ENCODE results near the gene FKBP7.

The FKBP7 gene

GRCh38 chr2:178422097-178422496 lies 56.3 kb downstream of the FKBP7 start:
- Histone ChIP-seq H3K9me3 (ENCODE audit: control insufficient read depth in 2 of 2, low read length in 2 of 2) (no peaks in the 10 kb centered on the region), H3K4me3 (ENCODE audit: low read length in 2 of 2) (no peak overlapping the region), H3K4me1 (ENCODE audit: control insufficient read depth, insufficient read depth, low read length) (no peaks in the 10 kb centered on the region), H3K9ac (ENCODE audit: low read length in 2 of 2) (no peak overlapping the region), H3K27me3 (ENCODE audit: control insufficient read depth in 1 of 2, insufficient read depth in 2 of 2, low read length in 2 of 2) (no peaks in the 10 kb centered on the region), H3K36me3 (ENCODE audit: control insufficient read depth in 2 of 2, insufficient read depth in 2 of 2, low read length in 2 of 2) (peaks cover 4 to 7% of the 10 kb centered on the region in 2 donors), H3K27ac (ENCODE audit: low read length) (no peak overlapping the region)

DNA sequence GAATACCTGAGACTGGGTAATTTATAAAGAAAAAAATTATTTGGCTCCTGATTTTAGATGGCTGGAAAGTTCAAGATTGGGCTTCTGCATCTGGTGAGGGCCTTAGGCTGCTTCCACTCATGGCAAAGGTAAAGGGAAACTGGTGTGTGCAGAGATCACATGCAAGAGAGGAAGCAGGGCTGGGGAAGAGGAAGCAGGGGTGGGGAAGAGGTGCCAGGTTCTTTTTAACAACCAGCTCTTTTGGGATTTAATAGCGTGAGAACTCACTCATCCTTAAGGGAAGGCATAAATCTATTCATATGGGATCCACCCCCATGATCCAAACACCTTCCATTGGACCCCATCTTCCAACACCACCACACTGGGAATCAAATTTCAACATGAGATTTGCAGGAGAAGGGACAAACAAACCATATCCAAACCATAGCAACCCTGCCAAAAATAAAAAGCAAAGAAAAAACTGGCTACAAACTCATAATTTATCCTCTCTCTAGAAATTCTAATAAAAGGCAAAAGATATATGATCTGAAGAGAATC lies 57.9 kb downstream of the FKBP7 start:
- H3K27me3 ChIP-seq (ENCODE audit: control insufficient read depth in 1 of 2, insufficient read depth in 2 of 2, low read length in 2 of 2) = no peaks in the 10 kb centered on the region
- no peak overlapping the region for H3K27ac ChIP-seq (ENCODE audit: low read length)
- no peak overlapping the region for H3K9ac ChIP-seq (ENCODE audit: low read length in 2 of 2)
- no peak overlapping the region for H3K4me3 ChIP-seq (ENCODE audit: low read length in 2 of 2)
- H3K4me1 ChIP-seq (ENCODE audit: control insufficient read depth, insufficient read depth, low read length) = no peaks in the 10 kb centered on the region
- peaks cover 0 to 4% of the 10 kb centered on the region in 2 donors for H3K36me3 ChIP-seq (ENCODE audit: control insufficient read depth in 2 of 2, insufficient read depth in 2 of 2, low read length in 2 of 2)
- no peaks in the 10 kb centered on the region for H3K9me3 ChIP-seq (ENCODE audit: control insufficient read depth in 2 of 2, low read length in 2 of 2)

DNA sequence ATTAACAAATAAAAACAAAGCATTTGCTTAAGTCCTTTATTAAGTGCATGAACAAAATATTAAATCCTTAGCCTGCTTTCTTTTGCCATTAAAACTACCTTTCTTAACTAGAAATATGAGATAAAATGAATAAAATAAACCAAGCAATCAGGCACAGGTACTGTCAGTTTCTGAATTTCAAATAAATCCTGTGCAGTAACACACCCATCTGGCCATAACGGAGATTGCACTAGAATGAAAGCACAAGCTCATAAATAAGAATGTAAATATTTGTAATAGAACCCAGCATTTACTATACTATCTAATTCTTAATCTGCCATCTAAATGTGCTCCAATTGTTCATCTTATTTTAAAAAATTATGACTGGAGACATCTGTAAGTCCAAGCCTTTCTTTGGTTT lies 59.3 kb downstream of the FKBP7 start:
- H3K36me3 ChIP-seq (ENCODE audit: control insufficient read depth in 2 of 2, insufficient read depth in 2 of 2, low read length in 2 of 2) = peaks cover 0 to 4% of the 10 kb centered on the region in 2 donors
- H3K4me1 ChIP-seq (ENCODE audit: control insufficient read depth, insufficient read depth, low read length) = no peaks in the 10 kb centered on the region
- H3K4me3 ChIP-seq (ENCODE audit: low read length in 2 of 2) = no peak overlapping the region
- no peak overlapping the region for H3K27ac ChIP-seq (ENCODE audit: low read length)
- H3K9ac ChIP-seq (ENCODE audit: low read length in 2 of 2) = no peak overlapping the region
- H3K27me3 ChIP-seq (ENCODE audit: control insufficient read depth in 1 of 2, insufficient read depth in 2 of 2, low read length in 2 of 2) = no peaks in the 10 kb centered on the region
- H3K9me3 ChIP-seq (ENCODE audit: control insufficient read depth in 2 of 2, low read length in 2 of 2) = no peaks in the 10 kb centered on the region

DNA sequence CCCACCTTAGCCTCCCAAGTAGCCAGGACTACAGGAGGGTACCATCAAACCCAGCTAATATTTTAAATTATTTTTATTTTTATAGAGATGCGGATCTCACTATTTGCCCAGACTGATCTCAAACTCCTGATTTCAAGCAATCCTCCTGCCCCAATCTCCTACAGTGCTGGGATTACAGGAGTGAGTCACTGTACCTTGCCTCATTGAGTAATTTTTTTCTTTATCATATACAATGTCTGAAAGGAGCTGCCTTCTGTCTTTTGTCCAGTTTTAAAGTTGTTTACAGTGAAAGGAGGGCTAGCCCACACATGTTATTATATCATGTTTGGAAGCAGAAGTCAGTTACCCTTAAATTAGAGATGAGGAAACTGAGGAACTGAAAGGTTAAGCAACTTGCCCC lies 60.0 kb downstream of the FKBP7 start:
- no peaks in the 10 kb centered on the region for H3K27me3 ChIP-seq (ENCODE audit: control insufficient read depth in 1 of 2, insufficient read depth in 2 of 2, low read length in 2 of 2)
- H3K27ac ChIP-seq (ENCODE audit: low read length) = no peak overlapping the region
- peaks cover 0 to 4% of the 10 kb centered on the region in 2 donors for H3K36me3 ChIP-seq (ENCODE audit: control insufficient read depth in 2 of 2, insufficient read depth in 2 of 2, low read length in 2 of 2)
- H3K9me3 ChIP-seq (ENCODE audit: control insufficient read depth in 2 of 2, low read length in 2 of 2) = no peaks in the 10 kb centered on the region
- H3K4me3 ChIP-seq (ENCODE audit: low read length in 2 of 2) = no peak overlapping the region
- no peaks in the 10 kb centered on the region for H3K4me1 ChIP-seq (ENCODE audit: control insufficient read depth, insufficient read depth, low read length)
- no peak overlapping the region for H3K9ac ChIP-seq (ENCODE audit: low read length in 2 of 2)

DNA sequence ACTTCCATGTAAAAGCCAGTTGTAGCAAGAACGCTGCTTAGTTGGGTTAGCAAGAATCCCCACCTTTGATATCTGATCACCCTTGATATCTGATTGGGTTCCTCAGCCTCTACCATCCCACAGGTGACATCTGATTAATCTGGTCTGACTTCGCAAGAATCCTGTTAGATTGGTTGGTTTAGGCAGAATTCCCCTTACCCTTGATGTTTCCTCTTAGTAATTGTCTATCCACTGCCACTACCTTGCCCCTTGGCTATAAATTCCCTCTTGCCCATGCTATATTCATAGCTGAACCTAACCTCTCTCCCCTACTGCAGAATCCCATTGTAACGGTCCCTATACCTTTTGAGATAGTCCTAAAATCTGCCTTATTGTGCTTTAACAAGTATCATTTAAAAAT lies 60.5 kb downstream of the FKBP7 start:
- Histone ChIP-seq H3K4me1 (ENCODE audit: control insufficient read depth, insufficient read depth, low read length) (no peaks in the 10 kb centered on the region), H3K36me3 (ENCODE audit: control insufficient read depth in 2 of 2, insufficient read depth in 2 of 2, low read length in 2 of 2) (peaks cover 0 to 4% of the 10 kb centered on the region in 2 donors), H3K9me3 (ENCODE audit: control insufficient read depth in 2 of 2, low read length in 2 of 2) (no peaks in the 10 kb centered on the region), H3K27ac (ENCODE audit: low read length) (no peak overlapping the region), H3K9ac (ENCODE audit: low read length in 2 of 2) (no peak overlapping the region), H3K27me3 (ENCODE audit: control insufficient read depth in 1 of 2, insufficient read depth in 2 of 2, low read length in 2 of 2) (no peaks in the 10 kb centered on the region), H3K4me3 (ENCODE audit: low read length in 2 of 2) (no peak overlapping the region)

DNA sequence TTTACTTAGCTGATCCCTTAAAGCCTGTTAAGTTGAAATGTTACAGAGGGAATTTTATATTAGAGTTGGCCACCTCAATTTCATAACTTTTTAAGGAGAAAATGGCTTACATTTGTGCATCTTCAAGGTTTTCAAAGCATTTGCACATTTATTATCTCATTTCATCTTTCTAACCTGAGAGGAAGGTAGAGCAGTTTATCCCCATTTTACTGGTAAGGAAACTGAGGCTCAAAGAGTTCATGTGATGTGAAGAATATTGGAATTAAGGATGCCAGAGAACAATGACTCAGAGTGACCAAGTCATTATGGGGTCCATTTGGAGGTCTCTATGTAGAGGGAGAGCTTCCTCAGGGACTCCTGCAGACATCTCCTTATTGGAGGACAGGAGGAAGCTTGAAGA lies 62.4 kb downstream of the FKBP7 start:
- no peaks in the 10 kb centered on the region for H3K27me3 ChIP-seq (ENCODE audit: control insufficient read depth in 1 of 2, insufficient read depth in 2 of 2, low read length in 2 of 2)
- H3K9me3 ChIP-seq (ENCODE audit: control insufficient read depth in 2 of 2, low read length in 2 of 2) = no peaks in the 10 kb centered on the region
- H3K4me3 ChIP-seq (ENCODE audit: low read length in 2 of 2) = no peak overlapping the region
- no peak overlapping the region for H3K9ac ChIP-seq (ENCODE audit: low read length in 2 of 2)
- no peaks in the 10 kb centered on the region for H3K4me1 ChIP-seq (ENCODE audit: control insufficient read depth, insufficient read depth, low read length)
- H3K36me3 ChIP-seq (ENCODE audit: control insufficient read depth in 2 of 2, insufficient read depth in 2 of 2, low read length in 2 of 2) = peaks cover 0 to 2% of the 10 kb centered on the region in 2 donors
- H3K27ac ChIP-seq (ENCODE audit: low read length) = no peak overlapping the region

GRCh38 chr2:178414266-178415247 lies 63.8 kb downstream of the FKBP7 start:
- Histone ChIP-seq H3K9me3 (ENCODE audit: control insufficient read depth in 2 of 2, low read length in 2 of 2) (no peaks in the 10 kb centered on the region), H3K36me3 (ENCODE audit: control insufficient read depth in 2 of 2, insufficient read depth in 2 of 2, low read length in 2 of 2) (no peaks in the 10 kb centered on the region), H3K4me3 (ENCODE audit: low read length in 2 of 2) (peak overlapping the region; percentile 79), H3K4me1 (ENCODE audit: control insufficient read depth, insufficient read depth, low read length) (no peaks in the 10 kb centered on the region), H3K27ac (ENCODE audit: low read length) (peak overlapping the region; percentile 95), H3K9ac (ENCODE audit: low read length in 2 of 2) (peak overlapping the region; percentile 79 to 80), H3K27me3 (ENCODE audit: control insufficient read depth in 1 of 2, insufficient read depth in 2 of 2, low read length in 2 of 2) (no peaks in the 10 kb centered on the region)

Data from stomach smooth muscle (tissue), 2 donors.